K562 (cell line): ENCODE results near the gene WDR76. TPM values are rescaled to one million over a fixed set of nuclear protein-coding genes. Genes with fewer than 3 reads are reported as not detected.

ENCODE experiments used
- CREB1 ChIP-seq, 2 experiments: sonication (generic) in 1 of 2; formaldehyde crosslinking in 1 of 2; IDR thresholded peaks; 2 replicates each; pipeline versions ENCODE4 v1.6.1 to v1.8.0; 2012 to 2022; ENCODE audit warnings: inconsistent platforms in 1 of 2, mild to moderate bottlenecking in 1 of 2, missing genetic modification reagents in 1 of 2, moderate library complexity in 1 of 2
- CSDE1 ChIP-seq, 2 experiments: fragments of 450-650 bp; IDR thresholded peaks; 2 replicates each; pipeline ENCODE4 v1.6.1; 2016; ENCODE audit warnings: mild to moderate bottlenecking in 1 of 2
- FOXJ3 ChIP-seq: sonication (generic); formaldehyde crosslinking; IDR thresholded peaks from 2 replicates; pipeline ENCODE4 v1.4.0; 2020; ENCODE audit warnings: mild to moderate bottlenecking, missing genetic modification reagents
- MTA1 ChIP-seq: fragments of 450-650 bp; IDR thresholded peaks from 2 replicates; pipeline ENCODE4 v1.6.1; 2017; ENCODE audit warnings: borderline replicate concordance
- PHF20 ChIP-seq: fragments of 450-650 bp; IDR thresholded peaks from 2 replicates; pipeline ENCODE4 v1.6.1; 2018; ENCODE audit not compliant: partially characterized antibody
- SP1 ChIP-seq: sonication (generic); formaldehyde crosslinking; IDR thresholded peaks from 2 replicates; pipeline ENCODE4 v1.8.1; 2022; ENCODE audit warnings: mild to moderate bottlenecking, missing genetic modification reagents
- SRSF7 ChIP-seq: fragments of 200-400 bp; formaldehyde crosslinking; optimal IDR thresholded peaks from 2 replicates; pipeline ENCODE3; 2017; ENCODE audit warnings: mild to moderate bottlenecking, low read depth, low read length
- TARDBP ChIP-seq: fragments of 450-650 bp; IDR thresholded peaks from 2 replicates; pipeline ENCODE4 v1.6.1; 2016
- U2AF1 ChIP-seq: fragments of 200-400 bp; formaldehyde crosslinking; optimal IDR thresholded peaks from 2 replicates; pipeline ENCODE3; 2017; ENCODE audit warnings: mild to moderate bottlenecking, low read depth, low read length, moderate library complexity
- ZNF134 ChIP-seq: fragments of 250-450 bp; sonication (Bioruptor Pico); conservative IDR thresholded peaks from 2 replicates; pipeline ENCODE4 v1.4.0; 2020
- ZNF583 ChIP-seq: fragments of 250-450 bp; sonication (Bioruptor Pico); IDR thresholded peaks from 2 replicates; pipeline ENCODE4 v1.4.0; 2020
- polyA plus RNA-seq, 8 experiments: library from polyadenylated mRNA; depleted of rRNA in 4 of 8; stranded (reverse) in 5 of 8; unstranded in 3 of 8; fragments of >200 nt; fragmentation: Nextera tagmentation in 2 of 8; fragmentation: Illumina TruSeq in 1 of 8; extraction: Ambion mirVana in 2 of 8; extraction: Trizol in 1 of 8; gene quantifications; 2 replicates each; pipeline versions ENCODE4 v1.2.1 to v1.2.3, GENCODE V29; 2011 to 2014; ENCODE audit warnings: inconsistent platforms in 1 of 8, missing spikeins in 1 of 8
- total RNA-seq, 7 experiments: library from RNA; depleted of rRNA in 6 of 7; stranded (reverse); fragments of >200 nt in 6 of 7; fragmentation: Illumina TruSeq in 2 of 7; extraction: Trizol in 2 of 7; gene quantifications; 2 replicates each; pipeline versions ENCODE4 v1.2.1 to v1.2.3, GENCODE V29; 2011 to 2021; ENCODE audit warnings: low replicate concordance in 1 of 7
- TF ChIP-seq, protein P1 (sequence below): fragments of 250-450 bp; sonication (Bioruptor Pico); IDR thresholded peaks from 2 replicates; pipeline ENCODE4 v1.4.0; 2020; ENCODE audit warnings: mild to moderate bottlenecking, moderate library complexity
- TF ChIP-seq, protein P2 (sequence below): fragments of 250-450 bp; sonication (Bioruptor Pico); IDR thresholded peaks from 2 replicates; pipeline ENCODE4 v1.5.0; 2022; ENCODE audit warnings: mild to moderate bottlenecking
- TF ChIP-seq, protein P3 (sequence below): fragments of 450-650 bp; conservative IDR thresholded peaks from 2 replicates; pipeline ENCODE4 v1.6.1; 2016; ENCODE audit warnings: missing genetic modification characterization, low read depth, mild to moderate bottlenecking, missing compliant biosample characterization, moderate library complexity
- TF ChIP-seq, protein P4 (sequence below): fragments of 250-450 bp; sonication (Bioruptor Pico); IDR thresholded peaks from 2 replicates; pipeline ENCODE4 v1.5.0; 2021
- TF ChIP-seq, protein P5 (sequence below): fragments of 250-450 bp; sonication (Bioruptor Pico); IDR thresholded peaks from 2 replicates; pipeline ENCODE4 v1.5.0; 2021; ENCODE audit warnings: mild to moderate bottlenecking, borderline replicate concordance

Gene WDR76
- total and polyA plus RNA-seq, 9 of the 15 experiments (the other 6 are each of a cell fraction or from before 2014, with no cell fraction given), result 9.8 to 69.5 (median 44.4) TPM

DNA sequence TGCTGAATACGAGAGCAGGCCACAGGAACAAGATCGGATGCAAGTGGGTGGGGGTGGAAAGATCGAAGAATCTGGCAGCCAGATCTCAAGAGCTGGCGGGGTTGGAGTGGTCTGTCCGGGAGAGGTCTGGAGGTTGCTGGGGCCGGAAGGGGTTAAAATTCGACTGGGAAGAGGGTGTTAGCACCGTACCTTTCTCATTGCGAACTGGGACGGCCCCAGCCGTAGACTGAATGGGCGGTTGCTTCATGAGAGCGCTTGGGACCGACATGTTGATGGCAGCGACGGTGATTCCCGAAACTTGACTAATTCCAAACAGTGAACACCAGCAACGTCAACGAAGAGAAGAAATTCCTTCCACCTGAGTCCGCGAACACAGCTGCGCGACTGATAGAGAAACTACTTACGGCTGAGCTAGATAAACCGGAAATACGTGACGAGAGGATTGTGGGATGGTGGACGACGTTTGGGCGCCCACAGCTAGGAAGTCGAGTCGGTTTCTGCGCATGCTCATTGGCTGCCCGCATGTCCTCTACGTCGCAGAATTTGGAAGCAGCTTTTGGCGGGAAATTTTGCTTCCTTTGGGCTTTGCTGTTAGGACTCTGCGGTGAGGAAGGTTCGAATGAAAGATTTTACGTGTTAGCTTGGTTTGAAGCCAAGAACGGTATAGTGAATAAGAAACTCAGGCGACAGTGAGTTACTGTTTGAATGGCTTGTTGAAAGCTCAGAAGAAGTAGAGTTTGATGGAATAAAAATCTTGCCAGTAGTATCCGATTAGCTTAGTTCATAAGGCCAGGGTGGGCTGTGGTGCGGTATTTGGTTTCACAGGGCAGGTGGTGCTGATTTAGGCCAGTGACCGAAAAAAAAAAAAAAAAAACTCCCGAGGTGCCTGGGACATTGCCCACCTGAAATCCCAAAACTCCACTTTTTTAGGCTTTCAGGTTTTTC, 2.2 kb upstream of the WDR76 start, which contains the start of gene MFAP1 (continued):
- peak; percentile 89 for TF ChIP-seq CREB1 (IDR thresholded peaks at IDR 0.05)
- peak; percentile 90 for TF ChIP-seq CREB1 (CRISPR knock-in tag; IDR thresholded peaks at IDR 0.05)
- TF ChIP-seq U2AF1, result no peak
- peak; percentile 24; the same call in 1 of the 2 replicates for TF ChIP-seq TARDBP
- TF ChIP-seq FOXJ3 (CRISPR knock-in tag), result no peak
- no peak for TF ChIP-seq ZNF134 (CRISPR knock-in tag)
- TF ChIP-seq, protein P1, sequence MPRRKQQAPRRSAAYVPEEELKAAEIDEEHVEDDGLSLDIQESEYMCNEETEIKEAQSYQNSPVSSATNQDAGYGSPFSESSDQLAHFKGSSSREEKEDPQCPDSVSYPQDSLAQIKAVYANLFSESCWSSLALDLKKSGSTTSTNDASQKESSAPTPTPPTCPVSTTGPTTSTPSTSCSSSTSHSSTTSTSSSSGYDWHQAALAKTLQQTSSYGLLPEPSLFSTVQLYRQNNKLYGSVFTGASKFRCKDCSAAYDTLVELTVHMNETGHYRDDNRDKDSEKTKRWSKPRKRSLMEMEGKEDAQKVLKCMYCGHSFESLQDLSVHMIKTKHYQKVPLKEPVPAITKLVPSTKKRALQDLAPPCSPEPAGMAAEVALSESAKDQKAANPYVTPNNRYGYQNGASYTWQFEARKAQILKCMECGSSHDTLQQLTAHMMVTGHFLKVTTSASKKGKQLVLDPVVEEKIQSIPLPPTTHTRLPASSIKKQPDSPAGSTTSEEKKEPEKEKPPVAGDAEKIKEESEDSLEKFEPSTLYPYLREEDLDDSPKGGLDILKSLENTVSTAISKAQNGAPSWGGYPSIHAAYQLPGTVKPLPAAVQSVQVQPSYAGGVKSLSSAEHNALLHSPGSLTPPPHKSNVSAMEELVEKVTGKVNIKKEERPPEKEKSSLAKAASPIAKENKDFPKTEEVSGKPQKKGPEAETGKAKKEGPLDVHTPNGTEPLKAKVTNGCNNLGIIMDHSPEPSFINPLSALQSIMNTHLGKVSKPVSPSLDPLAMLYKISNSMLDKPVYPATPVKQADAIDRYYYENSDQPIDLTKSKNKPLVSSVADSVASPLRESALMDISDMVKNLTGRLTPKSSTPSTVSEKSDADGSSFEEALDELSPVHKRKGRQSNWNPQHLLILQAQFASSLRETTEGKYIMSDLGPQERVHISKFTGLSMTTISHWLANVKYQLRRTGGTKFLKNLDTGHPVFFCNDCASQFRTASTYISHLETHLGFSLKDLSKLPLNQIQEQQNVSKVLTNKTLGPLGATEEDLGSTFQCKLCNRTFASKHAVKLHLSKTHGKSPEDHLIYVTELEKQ (CRISPR knock-in tag), result no peak
- TF ChIP-seq, protein P2, sequence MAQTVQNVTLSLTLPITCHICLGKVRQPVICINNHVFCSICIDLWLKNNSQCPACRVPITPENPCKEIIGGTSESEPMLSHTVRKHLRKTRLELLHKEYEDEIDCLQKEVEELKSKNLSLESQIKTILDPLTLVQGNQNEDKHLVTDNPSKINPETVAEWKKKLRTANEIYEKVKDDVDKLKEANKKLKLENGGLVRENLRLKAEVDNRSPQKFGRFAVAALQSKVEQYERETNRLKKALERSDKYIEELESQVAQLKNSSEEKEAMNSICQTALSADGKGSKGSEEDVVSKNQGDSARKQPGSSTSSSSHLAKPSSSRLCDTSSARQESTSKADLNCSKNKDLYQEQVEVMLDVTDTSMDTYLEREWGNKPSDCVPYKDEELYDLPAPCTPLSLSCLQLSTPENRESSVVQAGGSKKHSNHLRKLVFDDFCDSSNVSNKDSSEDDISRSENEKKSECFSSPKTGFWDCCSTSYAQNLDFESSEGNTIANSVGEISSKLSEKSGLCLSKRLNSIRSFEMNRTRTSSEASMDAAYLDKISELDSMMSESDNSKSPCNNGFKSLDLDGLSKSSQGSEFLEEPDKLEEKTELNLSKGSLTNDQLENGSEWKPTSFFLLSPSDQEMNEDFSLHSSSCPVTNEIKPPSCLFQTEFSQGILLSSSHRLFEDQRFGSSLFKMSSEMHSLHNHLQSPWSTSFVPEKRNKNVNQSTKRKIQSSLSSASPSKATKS, result no peak
- peak; percentile 84; the same call in 1 of the 2 replicates for TF ChIP-seq MTA1
- no peak for TF ChIP-seq ZNF583 (CRISPR knock-in tag)
- TF ChIP-seq CSDE1 (IDR thresholded peaks at IDR 0.05), result 0 out of 4 replicates have a peak, but pooled peaks of 1 of the 2 experiments have one; percentile 12
- TF ChIP-seq SP1, result peak; percentile 86
- peak; percentile 77 for TF ChIP-seq PHF20
- TF ChIP-seq, protein P3, sequence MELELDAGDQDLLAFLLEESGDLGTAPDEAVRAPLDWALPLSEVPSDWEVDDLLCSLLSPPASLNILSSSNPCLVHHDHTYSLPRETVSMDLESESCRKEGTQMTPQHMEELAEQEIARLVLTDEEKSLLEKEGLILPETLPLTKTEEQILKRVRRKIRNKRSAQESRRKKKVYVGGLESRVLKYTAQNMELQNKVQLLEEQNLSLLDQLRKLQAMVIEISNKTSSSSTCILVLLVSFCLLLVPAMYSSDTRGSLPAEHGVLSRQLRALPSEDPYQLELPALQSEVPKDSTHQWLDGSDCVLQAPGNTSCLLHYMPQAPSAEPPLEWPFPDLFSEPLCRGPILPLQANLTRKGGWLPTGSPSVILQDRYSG (tag), result no peak
- TF ChIP-seq SRSF7, result no peak
- TF ChIP-seq, protein P4, sequence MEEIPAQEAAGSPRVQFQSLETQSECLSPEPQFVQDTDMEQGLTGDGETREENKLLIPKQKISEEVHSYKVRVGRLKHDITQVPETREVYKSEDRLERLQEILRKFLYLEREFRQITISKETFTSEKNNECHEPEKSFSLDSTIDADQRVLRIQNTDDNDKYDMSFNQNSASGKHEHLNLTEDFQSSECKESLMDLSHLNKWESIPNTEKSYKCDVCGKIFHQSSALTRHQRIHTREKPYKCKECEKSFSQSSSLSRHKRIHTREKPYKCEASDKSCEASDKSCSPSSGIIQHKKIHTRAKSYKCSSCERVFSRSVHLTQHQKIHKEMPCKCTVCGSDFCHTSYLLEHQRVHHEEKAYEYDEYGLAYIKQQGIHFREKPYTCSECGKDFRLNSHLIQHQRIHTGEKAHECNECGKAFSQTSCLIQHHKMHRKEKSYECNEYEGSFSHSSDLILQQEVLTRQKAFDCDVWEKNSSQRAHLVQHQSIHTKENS, result no peak
- TF ChIP-seq, protein P5, sequence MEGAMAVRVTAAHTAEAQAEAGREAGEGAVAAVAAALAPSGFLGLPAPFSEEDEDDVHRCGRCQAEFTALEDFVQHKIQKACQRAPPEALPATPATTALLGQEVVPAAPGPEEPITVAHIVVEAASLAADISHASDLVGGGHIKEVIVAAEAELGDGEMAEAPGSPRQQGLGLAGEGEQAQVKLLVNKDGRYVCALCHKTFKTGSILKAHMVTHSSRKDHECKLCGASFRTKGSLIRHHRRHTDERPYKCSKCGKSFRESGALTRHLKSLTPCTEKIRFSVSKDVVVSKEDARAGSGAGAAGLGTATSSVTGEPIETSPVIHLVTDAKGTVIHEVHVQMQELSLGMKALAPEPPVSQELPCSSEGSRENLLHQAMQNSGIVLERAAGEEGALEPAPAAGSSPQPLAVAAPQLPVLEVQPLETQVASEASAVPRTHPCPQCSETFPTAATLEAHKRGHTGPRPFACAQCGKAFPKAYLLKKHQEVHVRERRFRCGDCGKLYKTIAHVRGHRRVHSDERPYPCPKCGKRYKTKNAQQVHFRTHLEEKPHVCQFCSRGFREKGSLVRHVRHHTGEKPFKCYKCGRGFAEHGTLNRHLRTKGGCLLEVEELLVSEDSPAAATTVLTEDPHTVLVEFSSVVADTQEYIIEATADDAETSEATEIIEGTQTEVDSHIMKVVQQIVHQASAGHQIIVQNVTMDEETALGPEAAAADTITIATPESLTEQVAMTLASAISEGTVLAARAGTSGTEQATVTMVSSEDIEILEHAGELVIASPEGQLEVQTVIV, result no peak
